Measurements from ENCODE around the gene HRK.

DNA sequence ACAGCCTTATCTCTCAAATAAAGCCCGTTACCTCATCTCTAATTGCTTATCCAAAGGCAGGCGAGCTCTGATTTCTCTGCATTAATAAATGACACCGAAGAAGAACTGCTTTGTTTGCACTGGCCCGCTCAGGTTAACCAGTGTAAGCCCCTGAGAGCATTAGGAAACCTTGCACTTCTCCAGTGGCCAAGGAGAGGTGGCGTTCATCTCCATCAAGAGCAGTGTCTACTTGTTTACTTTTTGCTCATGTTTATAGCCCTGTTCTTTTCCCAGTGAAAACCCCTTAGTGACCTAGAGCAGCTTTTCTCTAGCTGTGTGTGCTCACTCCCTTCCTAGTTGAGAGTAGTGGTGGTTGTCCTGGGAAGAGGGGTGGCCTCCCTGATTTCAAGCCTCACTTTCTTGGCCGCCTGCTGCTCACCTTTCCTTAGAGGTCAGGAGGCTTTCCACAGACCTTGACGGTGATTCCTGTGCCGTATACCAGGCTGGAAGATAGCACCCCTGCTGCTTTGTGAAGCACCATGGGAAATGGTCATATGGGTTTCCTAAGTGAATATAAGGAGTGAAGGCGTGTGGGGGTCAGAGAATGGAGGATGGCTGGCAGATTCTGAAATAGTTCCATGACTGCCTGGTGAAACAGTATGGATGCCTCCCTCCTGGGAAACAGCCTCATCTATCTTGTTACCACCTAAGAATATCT, 46.2 kb upstream of the HRK start:
- TF ChIP-seq, protein P1, sequence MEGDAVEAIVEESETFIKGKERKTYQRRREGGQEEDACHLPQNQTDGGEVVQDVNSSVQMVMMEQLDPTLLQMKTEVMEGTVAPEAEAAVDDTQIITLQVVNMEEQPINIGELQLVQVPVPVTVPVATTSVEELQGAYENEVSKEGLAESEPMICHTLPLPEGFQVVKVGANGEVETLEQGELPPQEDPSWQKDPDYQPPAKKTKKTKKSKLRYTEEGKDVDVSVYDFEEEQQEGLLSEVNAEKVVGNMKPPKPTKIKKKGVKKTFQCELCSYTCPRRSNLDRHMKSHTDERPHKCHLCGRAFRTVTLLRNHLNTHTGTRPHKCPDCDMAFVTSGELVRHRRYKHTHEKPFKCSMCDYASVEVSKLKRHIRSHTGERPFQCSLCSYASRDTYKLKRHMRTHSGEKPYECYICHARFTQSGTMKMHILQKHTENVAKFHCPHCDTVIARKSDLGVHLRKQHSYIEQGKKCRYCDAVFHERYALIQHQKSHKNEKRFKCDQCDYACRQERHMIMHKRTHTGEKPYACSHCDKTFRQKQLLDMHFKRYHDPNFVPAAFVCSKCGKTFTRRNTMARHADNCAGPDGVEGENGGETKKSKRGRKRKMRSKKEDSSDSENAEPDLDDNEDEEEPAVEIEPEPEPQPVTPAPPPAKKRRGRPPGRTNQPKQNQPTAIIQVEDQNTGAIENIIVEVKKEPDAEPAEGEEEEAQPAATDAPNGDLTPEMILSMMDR (conservative IDR thresholded peaks at IDR 0.05; ENCODE audit: low read depth, low read length), result no peak
- TF ChIP-seq EZH2phosphoT487 (IDR thresholded peaks at IDR 0.05; ENCODE audit: borderline replicate concordance, low read length), result no peak
- no peak for TF ChIP-seq EZH2 (IDR thresholded peaks at IDR 0.05; ENCODE audit: low read length, unreplicated experiment)

Measured in PC-3 (cell line).